H9 (cell line): ENCODE results near the gene JMJD8. TPM values are rescaled to one million over a fixed set of nuclear protein-coding genes. Genes with fewer than 3 reads are reported as not detected.
A peak's percentile ranks its signal among the peaks of the same experiment; 100 is the strongest.

Experiments
- DNase-seq: peaks from one replicate; pipeline ENCODE4 v3.0.0-alpha.2; 2017
- H2AFZ ChIP-seq: one replicate; pipeline ENCODE4 v1.6.1; 2013; ENCODE audit warnings: mild to moderate bottlenecking, low read length, control low read depth, moderate library complexity
- H2AK5ac ChIP-seq: 2 replicates; pipeline ENCODE4 v1.6.1; 2013; ENCODE audit warnings: low read length, control low read depth, mixed read lengths; ENCODE audit not compliant: insufficient read length
- H2BK120ac ChIP-seq: one replicate; pipeline ENCODE4 v1.6.1; 2013; ENCODE audit warnings: low read depth, mild to moderate bottlenecking, low read length, control low read depth, inconsistent platforms; ENCODE audit not compliant: poor library complexity, severe bottlenecking
- H2BK12ac ChIP-seq: 2 replicates; pipeline ENCODE4 v1.6.1; 2013; ENCODE audit warnings: low read length, control low read depth, mixed read lengths, low read depth; ENCODE audit not compliant: insufficient read length
- H2BK15ac ChIP-seq: 2 replicates; pipeline ENCODE4 v1.6.1; 2013; ENCODE audit warnings: low read depth, low read length, control low read depth
- H2BK20ac ChIP-seq: one replicate; pipeline ENCODE4 v1.6.1; 2013; ENCODE audit warnings: low read depth, mild to moderate bottlenecking, low read length, control low read depth, inconsistent platforms; ENCODE audit not compliant: poor library complexity, severe bottlenecking
- H2BK5ac ChIP-seq: 2 replicates; pipeline ENCODE4 v1.6.1; 2013; ENCODE audit warnings: low read length, control low read depth, mixed read lengths; ENCODE audit not compliant: insufficient read length
- H3K14ac ChIP-seq: 2 replicates; pipeline ENCODE4 v1.6.1; 2013; ENCODE audit warnings: low read length, control low read depth; ENCODE audit not compliant: insufficient read depth
- H3K18ac ChIP-seq: 2 replicates; pipeline ENCODE4 v1.6.1; 2013; ENCODE audit warnings: low read depth, mild to moderate bottlenecking, mixed read lengths, low read length, control low read depth; ENCODE audit not compliant: insufficient read length
- H3K23ac ChIP-seq: 2 replicates; pipeline ENCODE4 v1.6.1; 2013; ENCODE audit warnings: low read length, control low read depth, mixed read lengths, low read depth; ENCODE audit not compliant: insufficient read length
- H3K23me2 ChIP-seq: 2 replicates; pipeline ENCODE4 v1.6.1; 2013; ENCODE audit warnings: low read depth, mild to moderate bottlenecking, mixed read lengths, low read length, control low read depth; ENCODE audit not compliant: insufficient read length, poor library complexity, severe bottlenecking
- H3K27ac ChIP-seq: 2 replicates; pipeline ENCODE4 v1.5.1; 2013; ENCODE audit warnings: low read length, control low read depth, mixed read lengths, low read depth; ENCODE audit not compliant: insufficient read length
- H3K27me3 ChIP-seq: 2 replicates; pipeline ENCODE4 v1.6.1; 2013; ENCODE audit warnings: low read length, control low read depth, inconsistent platforms; ENCODE audit not compliant: insufficient read depth
- H3K4ac ChIP-seq: 2 replicates; pipeline ENCODE4 v1.6.1; 2013; ENCODE audit warnings: low read depth, mild to moderate bottlenecking, control low read depth, inconsistent platforms, low read length, moderate library complexity
- H3K4me1 ChIP-seq: 2 replicates; pipeline ENCODE4 v1.6.1; 2013; ENCODE audit warnings: low read length, control low read depth, inconsistent platforms; ENCODE audit not compliant: insufficient read depth
- H3K4me2 ChIP-seq: 2 replicates; pipeline ENCODE4 v1.6.1; 2013; ENCODE audit warnings: low read length, control low read depth, mixed read lengths; ENCODE audit not compliant: insufficient read length, insufficient read depth
- H3K56ac ChIP-seq: 2 replicates; pipeline ENCODE4 v1.6.1; 2013; ENCODE audit warnings: low read depth, mild to moderate bottlenecking, mixed read lengths, low read length, control low read depth; ENCODE audit not compliant: insufficient read length
- H3K79me1 ChIP-seq: 2 replicates; pipeline ENCODE4 v1.6.1; 2013; ENCODE audit warnings: low read depth, mild to moderate bottlenecking, moderate library complexity, low read length, control low read depth, inconsistent platforms; ENCODE audit not compliant: insufficient read depth, poor library complexity, severe bottlenecking
- H3K79me2 ChIP-seq: 2 replicates; pipeline ENCODE4 v1.6.1; 2013; ENCODE audit warnings: low read length, control low read depth, inconsistent platforms; ENCODE audit not compliant: insufficient read depth
- H3K9ac ChIP-seq: 2 replicates; pipeline ENCODE4 v1.6.1; 2013; ENCODE audit warnings: low read length, control low read depth, mixed read lengths; ENCODE audit not compliant: insufficient read length; ENCODE audit errors: extremely low read depth
- H3K9me3 ChIP-seq: one replicate; pipeline ENCODE4 v1.6.1; 2013; ENCODE audit warnings: low read depth, low read length, inconsistent platforms; ENCODE audit not compliant: control insufficient read depth
- H3T11ph ChIP-seq: one replicate; pipeline ENCODE4 v1.6.1; 2013; ENCODE audit warnings: mild to moderate bottlenecking, low read length, control low read depth, inconsistent platforms
- H4K20me1 ChIP-seq: one replicate; pipeline ENCODE4 v1.6.1; 2013; ENCODE audit not compliant: control insufficient read depth, insufficient read length, insufficient read depth
- H4K5ac ChIP-seq: 2 replicates; pipeline ENCODE4 v1.6.1; 2013; ENCODE audit warnings: low read depth, mild to moderate bottlenecking, mixed read lengths, low read length, control low read depth; ENCODE audit not compliant: insufficient read length
- H4K8ac ChIP-seq: replicated peaks from 2 replicates; pipeline ENCODE4 v1.6.1; 2013; ENCODE audit warnings: low read length, control low read depth, mixed read lengths, low read depth; ENCODE audit not compliant: insufficient read length
- H4K91ac ChIP-seq: 2 replicates; pipeline ENCODE4 v1.6.1; 2013; ENCODE audit warnings: low read depth, mild to moderate bottlenecking, moderate library complexity, mixed read lengths, low read length, control low read depth; ENCODE audit not compliant: insufficient read length
- H3K27ac Mint-ChIP-seq, 3 experiments: 2 replicates in 2 of 3; 3 replicates in 1 of 3; pipeline ENCODE4 v1.8.0; 2020 to 2021; ENCODE audit warnings: mixed read lengths in 3 of 3, mild to moderate bottlenecking in 1 of 3, moderate library complexity in 1 of 3
- H3K27me3 Mint-ChIP-seq: 2 replicates; pipeline ENCODE4 v1.8.0; 2021; ENCODE audit warnings: low read depth, mild to moderate bottlenecking, moderate library complexity, mixed read lengths
- H3K36me3 Mint-ChIP-seq, 3 experiments: 2 replicates in 2 of 3; 3 replicates in 1 of 3; pipeline ENCODE4 v1.8.0; 2020 to 2021; ENCODE audit warnings: low read depth in 3 of 3, mixed read lengths in 3 of 3; ENCODE audit not compliant: insufficient read depth in 1 of 3
- H3K4me1 Mint-ChIP-seq, 2 experiments: 2 replicates each; pipeline ENCODE4 v1.8.0; 2020; ENCODE audit warnings: mixed read lengths in 2 of 2
- H3K4me3 Mint-ChIP-seq, 2 experiments: 2 replicates in 1 of 2; 3 replicates in 1 of 2; pipeline ENCODE4 v1.8.0; 2020 to 2021; ENCODE audit warnings: mild to moderate bottlenecking in 2 of 2, mixed read lengths in 2 of 2, moderate library complexity in 1 of 2
- H3K9me3 Mint-ChIP-seq, 2 experiments: 2 replicates in 1 of 2; 3 replicates in 1 of 2; pipeline ENCODE4 v1.8.0; 2020; ENCODE audit warnings: mild to moderate bottlenecking in 2 of 2, mixed read lengths in 2 of 2, moderate library complexity in 1 of 2
- CTCF ChIP-seq: fragments of 200-600 bp; sonication (generic); conservative IDR thresholded peaks from 3 replicates; pipeline ENCODE4 v1.8.0; 2021; ENCODE audit warnings: antibody characterized with exemption, mild to moderate bottlenecking
- WGBS: extraction: QIAGEN DNeasy Blood & Tissue Kit; methylation state at CpG from one replicate; pipeline ENCODE4 v1.1.7; 2013; ENCODE audit warnings: missing lambda C conversion rate, low lambda C conversion rate, mixed read lengths; ENCODE audit not compliant: insufficient read length; ENCODE audit errors: extremely low coverage; 5-methylcytosine and 5-hydroxymethylcytosine counted together
- total RNA-seq: library from RNA; stranded (reverse); gene quantifications from 2 replicates; pipeline ENCODE4 v1.2.1, GENCODE V29; 2021

Gene JMJD8
- total RNA-seq, 1 experiment from 2014 or later: 52.7 TPM

GRCh38 chr16:647173-647902, 36.8 kb downstream of the JMJD8 start:
- H3K27me3 ChIP-seq: no peaks in the 10 kb centered on the region
- no CpG with 5 or more reads among the region's 25 CpGs for WGBS
- H3K36me3 Mint-ChIP-seq: peaks cover 2 to 15% (median 4%) of the 10 kb centered on the region in 3 experiments; a peak in 4 of 7 replicates
- no peak for DNase-seq
- H3K27me3 Mint-ChIP-seq: no peaks in the 10 kb centered on the region; the same call in 1 of the 2 replicates
- no peak overlapping the region for H3K9ac ChIP-seq
- H3K4ac ChIP-seq: no peak overlapping the region
- no peak overlapping the region for H3K23ac ChIP-seq
- H3K56ac ChIP-seq: no peak overlapping the region
- no peak overlapping the region for H2BK120ac ChIP-seq
- peaks cover 2 to 15% of the 10 kb centered on the region in 2 experiments for H3K4me1 Mint-ChIP-seq
- H2AFZ ChIP-seq: no peak overlapping the region
- no peaks in the 10 kb centered on the region for H3K9me3 ChIP-seq
- no peaks in the 10 kb centered on the region; the same call in 1 of the 2 replicates for H3K4me1 ChIP-seq
- no peak overlapping the region for H3T11ph ChIP-seq
- no peak overlapping the region for H4K91ac ChIP-seq
- no peaks in the 10 kb centered on the region for H4K20me1 ChIP-seq
- no peak overlapping the region for H2BK15ac ChIP-seq
- H3K79me1 ChIP-seq: no peaks in the 10 kb centered on the region
- peak overlapping the region in 1 of 2 experiments; percentile 29; a peak in 1 of 5 replicates for H3K4me3 Mint-ChIP-seq
- H4K5ac ChIP-seq: no peak overlapping the region
- no peaks in the 10 kb centered on the region for H3K79me2 ChIP-seq
- no peak overlapping the region for H2AK5ac ChIP-seq
- no peaks in the 10 kb centered on the region for H3K9me3 Mint-ChIP-seq
- no peak overlapping the region for H3K14ac ChIP-seq
- H2BK20ac ChIP-seq: no peak overlapping the region
- no peak overlapping the region for H3K27ac ChIP-seq
- TF ChIP-seq CTCF: no peak
- H2BK12ac ChIP-seq: no peak overlapping the region
- peaks cover 14% of the 10 kb centered on the region for H3K23me2 ChIP-seq
- no peak overlapping the region for H4K8ac ChIP-seq
- no peak overlapping the region for H3K18ac ChIP-seq
- no peak overlapping the region for H3K27ac Mint-ChIP-seq
- H3K4me2 ChIP-seq: no peak overlapping the region
- no peak overlapping the region for H2BK5ac ChIP-seq
